Subcutaneous abdominal adipose tissue (tissue), 5 donors: ENCODE data around the gene ISOC2.

ENCODE experiments used
- H3K27ac ChIP-seq: one replicate; pipeline ENCODE4 v1.7.0; 2013; ENCODE audit warnings: low read depth, mild to moderate bottlenecking, inconsistent platforms, low read length, moderate library complexity
- H3K27me3 ChIP-seq, 5 donors: one replicate each; pipeline ENCODE4 v1.7.0; 2013; ENCODE audit warnings: low read length in 5 of 5, inconsistent platforms in 1 of 5; ENCODE audit not compliant: control insufficient read depth in 5 of 5, insufficient read depth in 4 of 5
- H3K36me3 ChIP-seq, 5 donors: one replicate each; pipeline ENCODE4 v1.7.0; 2013; ENCODE audit warnings: low read length in 5 of 5; ENCODE audit not compliant: control insufficient read depth in 5 of 5, insufficient read depth in 5 of 5
- H3K4me1 ChIP-seq, 5 donors: one replicate each; pipeline ENCODE4 v1.7.0; 2013; ENCODE audit warnings: low read length in 5 of 5, mild to moderate bottlenecking in 3 of 5, moderate library complexity in 1 of 5; ENCODE audit not compliant: control insufficient read depth in 5 of 5, insufficient read depth in 5 of 5
- H3K4me3 ChIP-seq, 5 donors: one replicate each; pipeline ENCODE4 v1.7.0; 2013; ENCODE audit warnings: low read length in 5 of 5, low read depth in 1 of 5
- H3K9ac ChIP-seq, 5 donors: one replicate each; pipeline ENCODE4 v1.7.0; 2013; ENCODE audit warnings: low read length in 5 of 5, mild to moderate bottlenecking in 4 of 5, moderate library complexity in 3 of 5
- H3K9me3 ChIP-seq, 5 donors: one replicate each; pipeline ENCODE4 v1.7.0; 2013; ENCODE audit warnings: low read length in 5 of 5; ENCODE audit not compliant: control insufficient read depth in 5 of 5
- donor health status: healthy.
- donor health status: healthy.
- donor health status: healthy.
- donor health status: healthy.
- donor health status: healthy.

The ISOC2 gene

DNA sequence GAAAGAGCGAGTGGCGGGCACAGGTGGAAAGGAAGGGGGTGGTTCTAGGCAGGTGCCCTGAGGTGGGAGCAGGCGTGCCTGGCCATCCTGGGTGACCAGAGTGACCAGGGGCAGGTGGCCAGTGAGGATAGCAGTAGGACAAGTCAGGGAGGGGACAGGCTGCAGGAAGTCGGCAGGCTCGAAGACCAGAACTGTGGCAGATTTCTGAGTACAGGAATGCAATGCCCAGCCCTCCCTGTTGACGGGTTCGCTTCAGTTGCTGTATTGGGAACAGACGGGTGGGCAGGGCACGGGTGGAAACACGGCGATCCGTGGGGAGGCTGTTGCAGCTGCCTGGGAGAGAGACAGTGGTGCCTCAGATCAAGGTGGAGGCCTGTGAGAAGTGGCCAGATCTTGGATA lies 16.9 kb upstream of the ISOC2 start:
- H3K4me3 ChIP-seq = no peak overlapping the region
- H3K27me3 ChIP-seq = peaks cover 0 to 3% (median 0%) of the 10 kb centered on the region in 5 donors
- H3K27ac ChIP-seq = no peak overlapping the region
- peaks cover 0 to 27% (median 22%) of the 10 kb centered on the region in 5 donors for H3K4me1 ChIP-seq
- H3K9me3 ChIP-seq = no peaks in the 10 kb centered on the region
- peaks cover 0 to 24% (median 12%) of the 10 kb centered on the region in 5 donors for H3K36me3 ChIP-seq
- H3K9ac ChIP-seq = peak overlapping the region in 1 of 5 donors; percentile 53

DNA sequence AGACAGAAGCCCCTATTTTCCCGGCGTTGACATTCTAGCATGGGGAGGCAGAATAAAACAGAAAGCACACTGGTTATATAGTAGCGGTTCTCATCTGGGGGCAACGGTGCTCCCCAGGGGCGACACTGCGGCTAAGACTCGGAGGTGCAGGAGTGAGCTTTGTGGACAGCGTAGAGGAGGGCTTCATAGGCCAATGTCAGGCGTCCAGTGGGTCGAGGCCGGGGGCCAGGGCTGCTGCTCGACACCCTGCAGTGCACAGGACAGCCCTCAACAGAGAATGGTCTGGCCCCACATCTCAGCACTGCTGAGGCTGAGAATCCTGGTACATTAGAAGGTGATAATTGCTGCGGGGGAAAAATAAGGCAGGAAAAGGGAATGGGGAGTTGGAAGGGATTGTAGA lies 16.5 kb upstream of the ISOC2 start:
- H3K4me1 ChIP-seq = peaks cover 0 to 29% (median 22%) of the 10 kb centered on the region in 5 donors
- H3K9me3 ChIP-seq = no peaks in the 10 kb centered on the region
- peak overlapping the region in 1 of 5 donors; percentile 53 for H3K9ac ChIP-seq
- peaks cover 0 to 19% (median 9%) of the 10 kb centered on the region in 5 donors for H3K36me3 ChIP-seq
- H3K27me3 ChIP-seq = peaks cover 0 to 5% (median 0%) of the 10 kb centered on the region in 5 donors
- no peak overlapping the region for H3K27ac ChIP-seq
- peak overlapping the region in 3 of 5 donors; percentile 6 to 72 (median 63) for H3K4me3 ChIP-seq

DNA sequence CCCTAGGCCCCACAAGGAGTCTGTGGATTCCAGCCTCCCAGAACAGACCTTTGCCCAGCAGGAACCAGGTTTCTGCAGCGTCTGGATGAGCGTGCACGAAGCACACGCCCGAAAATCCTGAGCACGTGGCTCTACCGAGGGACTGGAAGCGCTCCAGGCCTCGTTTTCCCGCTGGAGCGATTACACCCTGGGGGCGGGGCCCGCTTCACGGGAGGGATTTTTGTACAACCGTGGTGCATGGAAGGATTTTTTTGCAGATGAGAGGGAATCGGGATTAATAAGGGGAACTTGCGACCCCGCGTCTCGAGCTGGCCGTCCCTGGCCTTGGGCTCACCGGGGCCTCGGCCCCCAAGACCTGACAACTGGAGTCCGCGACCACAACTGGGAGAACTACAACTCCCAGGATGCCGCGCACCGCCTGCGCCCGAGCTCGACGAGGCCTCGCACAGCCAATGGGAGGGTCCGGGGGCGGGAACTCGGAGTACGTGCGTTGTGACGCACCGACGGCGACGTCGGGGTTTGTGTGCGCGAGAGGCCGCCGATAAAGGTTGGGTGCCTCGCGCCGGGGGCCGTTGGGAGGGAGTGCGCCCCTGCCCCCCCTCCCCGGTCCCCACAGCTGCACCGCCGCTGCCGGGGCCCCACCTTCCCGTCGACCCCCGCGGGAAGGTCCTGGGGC lies 14.8 kb upstream of the ISOC2 start, which contains the start of gene ZNF628:
Gene ZNF628 (plus strand): TSS at position 518 of the 676 bp plus-strand sequence. CDS start 3,294 bp downstream, outside the sequence.
- H3K36me3 ChIP-seq = peaks cover 0 to 5% (median under 1%) of the 10 kb centered on the region in 5 donors
- H3K27me3 ChIP-seq = peaks cover 0 to 5% (median 0%) of the 10 kb centered on the region in 5 donors
- H3K9me3 ChIP-seq = no peaks in the 10 kb centered on the region
- peaks cover 0 to 29% (median 22%) of the 10 kb centered on the region in 5 donors for H3K4me1 ChIP-seq
- H3K27ac ChIP-seq = peak within 1 kb of the TSS; percentile 76
- H3K9ac ChIP-seq = peak within 1 kb of the TSS in 4 of 5 donors; percentile 59 to 72 (median 70)
- peak within 1 kb of the TSS; percentile 63 to 91 (median 72) for H3K4me3 ChIP-seq

DNA sequence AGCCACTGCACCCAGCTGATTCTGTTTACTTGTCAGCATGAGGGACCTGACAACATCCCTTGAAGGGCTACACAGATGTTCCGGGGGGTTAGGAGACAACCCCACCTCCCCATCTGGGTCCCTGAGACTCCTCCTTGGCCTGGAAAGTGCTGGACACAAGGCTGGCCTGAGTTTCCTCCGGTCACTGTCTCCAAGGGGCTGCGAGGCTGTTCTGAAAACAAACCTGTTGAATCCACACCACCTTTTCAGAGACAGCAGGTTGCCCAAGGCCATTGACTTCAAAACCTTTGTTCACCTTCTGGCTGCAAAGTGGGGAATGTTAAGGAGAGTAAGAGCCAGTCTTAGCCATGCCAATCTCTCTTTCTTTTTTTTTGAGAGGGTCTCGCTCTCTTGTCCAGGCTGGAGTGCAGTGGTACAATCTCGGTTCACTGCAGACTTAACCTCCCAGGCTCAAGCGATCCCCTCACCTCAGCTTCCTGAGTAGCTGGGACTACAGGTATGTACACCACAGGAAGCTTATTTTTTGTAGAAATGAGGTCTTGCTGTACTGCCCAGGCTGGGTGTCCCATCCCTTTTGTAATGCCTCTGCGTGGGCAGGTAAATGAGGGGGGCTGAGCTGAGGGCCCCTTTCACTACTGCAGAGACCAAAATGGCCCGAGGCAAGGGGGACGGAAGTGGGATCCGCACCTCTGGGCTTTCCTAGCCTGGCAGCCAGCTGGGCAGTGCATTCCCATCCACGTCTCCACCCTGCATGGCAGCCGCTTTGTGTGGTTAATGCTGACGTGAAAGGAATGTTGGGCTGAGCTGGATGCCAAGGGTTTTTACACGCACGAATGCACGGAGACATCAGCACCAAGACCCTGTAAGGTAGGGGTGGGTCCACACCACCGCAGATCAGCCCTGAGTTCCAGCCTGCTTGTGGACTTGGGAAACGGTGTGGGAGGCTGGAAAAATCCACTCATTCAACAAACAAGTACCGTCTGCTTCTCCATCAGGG lies 13.1 kb upstream of the ISOC2 start:
- no peak overlapping the region for H3K27ac ChIP-seq
- H3K9ac ChIP-seq = no peak overlapping the region
- H3K9me3 ChIP-seq = no peaks in the 10 kb centered on the region
- peaks cover 0 to 29% (median 22%) of the 10 kb centered on the region in 5 donors for H3K4me1 ChIP-seq
- peaks cover 0 to 5% (median 0%) of the 10 kb centered on the region in 5 donors for H3K27me3 ChIP-seq
- H3K4me3 ChIP-seq = no peak overlapping the region
- H3K36me3 ChIP-seq = no peaks in the 10 kb centered on the region

DNA sequence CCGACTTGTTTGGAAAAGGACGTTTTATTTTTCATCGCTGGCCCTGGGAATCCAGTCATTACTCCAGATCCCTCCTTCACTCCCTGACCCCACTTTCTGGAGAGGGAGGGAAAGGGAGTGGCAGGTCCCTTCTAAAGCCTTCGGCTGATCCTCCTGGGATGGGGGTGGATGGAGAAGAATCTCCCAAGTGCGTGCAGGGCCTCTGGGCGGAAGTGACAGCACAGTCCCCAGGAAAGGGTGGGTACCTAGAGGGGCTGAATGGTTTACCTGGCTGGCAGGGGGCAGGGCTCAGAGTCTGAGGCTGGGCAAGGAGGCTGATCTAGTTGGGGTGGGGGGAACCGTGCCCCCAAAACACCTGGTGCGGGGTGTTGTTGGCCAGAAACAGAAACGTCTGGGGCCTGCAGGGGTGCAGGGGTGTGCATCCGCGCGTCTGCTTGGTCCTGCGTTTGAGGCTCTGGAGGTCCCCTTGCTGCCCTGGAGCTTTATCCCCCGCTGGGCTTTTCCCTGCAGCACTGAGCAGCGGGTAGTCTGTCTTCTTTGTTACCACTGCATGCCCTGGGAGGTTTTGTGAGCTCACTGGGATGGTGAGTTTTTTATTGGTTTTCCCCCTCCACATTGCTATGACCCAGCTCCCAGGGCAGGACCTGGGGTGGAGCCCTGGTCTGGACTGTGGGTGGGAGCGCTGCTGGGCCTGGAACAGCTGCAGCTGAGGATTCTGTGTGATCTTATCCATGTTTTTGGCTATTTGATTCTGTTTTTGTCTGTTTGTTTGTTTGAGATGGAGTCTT lies 12.0 kb upstream of the ISOC2 start:
- Histone ChIP-seq H3K9ac (peak overlapping the region in 1 of 5 donors; percentile 30), H3K27me3 (peaks cover 0 to 5% (median 0%) of the 10 kb centered on the region in 5 donors), H3K4me3 (no peak overlapping the region), H3K9me3 (no peaks in the 10 kb centered on the region), H3K4me1 (peaks cover 0 to 27% (median 22%) of the 10 kb centered on the region in 5 donors), H3K36me3 (no peaks in the 10 kb centered on the region), H3K27ac (no peak overlapping the region)

DNA sequence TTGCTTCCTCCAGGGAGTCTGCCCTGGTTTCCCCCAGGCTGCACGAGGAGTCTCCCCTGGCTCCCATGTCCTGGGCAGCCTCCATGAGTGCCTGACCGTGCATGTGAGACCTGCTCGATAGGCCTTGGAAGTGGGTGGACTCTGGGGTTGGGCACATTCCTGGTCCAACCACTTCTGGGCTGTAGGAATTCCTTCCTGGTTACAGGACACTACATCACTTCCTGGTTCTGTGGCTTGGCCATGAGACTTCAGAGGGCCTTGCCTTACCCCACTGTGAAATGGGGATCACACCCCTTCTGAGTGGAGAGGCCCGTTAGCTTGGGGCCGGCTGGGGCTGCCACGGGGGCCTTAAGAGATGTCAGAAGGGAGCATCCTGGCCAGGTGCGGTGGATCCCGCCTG lies 11.0 kb upstream of the ISOC2 start:
- Histone ChIP-seq H3K27me3 (peaks cover 0 to 5% (median 0%) of the 10 kb centered on the region in 5 donors), H3K4me1 (peaks cover 0 to 24% (median 20%) of the 10 kb centered on the region in 5 donors), H3K27ac (no peak overlapping the region), H3K9ac (no peak overlapping the region), H3K9me3 (no peaks in the 10 kb centered on the region), H3K4me3 (no peak overlapping the region), H3K36me3 (no peaks in the 10 kb centered on the region)

DNA sequence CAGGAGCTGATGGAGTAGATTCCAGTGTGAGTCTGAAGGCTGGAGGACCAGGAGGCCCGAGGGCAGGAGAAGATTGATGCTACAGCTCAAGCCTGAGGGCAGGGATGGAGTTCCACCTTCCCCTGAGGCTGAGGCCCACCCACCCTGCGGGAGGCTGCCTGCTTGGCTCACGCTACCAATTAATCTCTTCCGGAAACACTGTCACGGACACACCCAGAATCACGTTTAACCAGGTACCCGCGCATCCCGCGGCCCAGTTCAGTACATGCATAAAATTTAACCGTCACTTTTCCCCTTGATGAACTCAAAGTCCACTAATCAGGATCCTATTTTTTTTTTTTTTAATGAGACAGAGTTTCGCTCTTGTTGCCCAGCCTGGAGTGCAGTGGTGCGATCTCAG lies 9.8 kb upstream of the ISOC2 start:
- Histone ChIP-seq H3K4me3 (no peak overlapping the region), H3K9me3 (no peaks in the 10 kb centered on the region), H3K36me3 (no peaks in the 10 kb centered on the region), H3K9ac (no peak overlapping the region), H3K27me3 (peaks cover 0 to 5% (median 0%) of the 10 kb centered on the region in 5 donors), H3K27ac (no peak overlapping the region), H3K4me1 (peaks cover 0 to 22% (median 15%) of the 10 kb centered on the region in 5 donors)

DNA sequence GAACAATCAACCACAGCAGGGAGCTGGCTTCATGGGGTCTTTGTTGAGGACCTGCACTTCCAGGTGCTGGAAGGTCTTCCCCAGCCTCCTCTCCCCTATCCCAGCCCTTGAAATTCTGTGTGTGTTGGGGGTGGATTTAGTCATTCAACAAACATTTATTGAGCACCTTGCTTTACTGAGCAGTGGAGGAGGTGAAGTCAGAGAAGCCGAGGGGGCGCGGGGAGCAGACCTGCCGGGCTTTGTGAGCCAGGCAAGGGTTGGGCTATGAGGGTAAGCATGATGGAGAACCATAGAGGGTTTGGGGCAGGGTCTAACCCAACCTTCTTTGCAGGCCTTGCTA lies 6.6 kb upstream of the ISOC2 start:
- Histone ChIP-seq H3K27ac (no peak overlapping the region), H3K9ac (no peak overlapping the region), H3K36me3 (no peaks in the 10 kb centered on the region), H3K4me1 (peaks cover 0 to 10% (median 9%) of the 10 kb centered on the region in 5 donors), H3K27me3 (no peaks in the 10 kb centered on the region), H3K4me3 (no peak overlapping the region), H3K9me3 (no peaks in the 10 kb centered on the region)

DNA sequence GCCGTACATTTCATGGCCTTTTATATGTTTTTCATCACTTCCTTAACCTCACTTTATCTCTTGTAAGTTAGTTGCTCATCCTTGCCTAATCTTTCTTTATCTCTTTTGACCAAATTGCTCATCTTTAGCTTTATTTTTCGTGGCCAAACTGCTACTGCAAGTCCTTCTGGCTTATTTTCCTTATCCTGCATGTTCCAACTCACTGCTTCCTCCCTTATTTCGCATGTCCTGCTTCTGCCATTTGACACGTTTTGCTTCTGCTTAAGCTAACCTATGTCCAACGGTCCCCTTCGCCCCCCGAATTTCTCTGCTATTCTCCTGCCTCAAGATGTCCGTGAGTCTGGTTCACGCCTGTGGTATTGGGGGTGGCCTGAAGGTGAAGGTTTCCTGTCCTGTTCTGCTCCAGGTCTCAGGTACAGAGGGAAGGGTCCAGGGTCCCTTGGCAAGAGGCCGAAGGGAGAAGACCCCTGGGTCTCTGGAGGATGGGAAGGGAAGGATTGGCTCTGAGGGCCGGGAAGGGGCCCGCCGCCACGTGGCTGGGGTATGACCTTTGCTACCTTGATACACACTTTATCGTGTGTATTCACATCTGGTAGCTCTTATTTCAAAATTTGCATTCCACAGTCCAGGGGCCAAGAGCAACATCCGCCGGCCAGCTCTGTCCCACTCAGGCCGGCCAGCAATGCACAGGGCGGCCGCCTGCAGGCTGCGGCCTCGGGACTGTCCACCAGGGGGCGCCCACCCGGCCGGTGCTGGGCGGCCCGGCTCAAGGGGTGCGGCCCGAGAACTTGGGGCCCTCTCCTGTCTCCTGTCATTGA lies 6.0 kb upstream of the ISOC2 start:
- Histone ChIP-seq H3K36me3 (no peaks in the 10 kb centered on the region), H3K9ac (no peak overlapping the region), H3K27ac (no peak overlapping the region), H3K4me3 (no peak overlapping the region), H3K4me1 (peaks cover 0 to 11% (median 11%) of the 10 kb centered on the region in 5 donors), H3K9me3 (no peaks in the 10 kb centered on the region), H3K27me3 (no peaks in the 10 kb centered on the region)
